OCI-LY7 (cell line): ENCODE results near the gene UPB1.

Experiments used
- CTCF ChIP-seq: fragments of 200-600 bp; sonication (generic); conservative IDR thresholded peaks from 2 replicates; pipeline ENCODE4 v1.5.1; 2014; ENCODE audit warnings: mild to moderate bottlenecking, antibody characterized with exemption, low read length, moderate library complexity, mixed read lengths
- EZH2phosphoT487 ChIP-seq: fragments of 200-600 bp; sonication (generic); IDR thresholded peaks from 2 replicates; pipeline ENCODE4 v1.6.1; 2018; ENCODE audit warnings: low read depth, borderline replicate concordance, mild to moderate bottlenecking, mixed run types, antibody characterized with exemption, low read length, moderate library complexity, mixed read lengths

GRCh38 chr22:24467340-24467739 lies 27.8 kb upstream of the UPB1 start:
- TF ChIP-seq CTCF: no peak
- no peak for TF ChIP-seq EZH2phosphoT487
